ENCODE data around the gene DNMT3L. TPM values are rescaled to one million over a fixed set of nuclear protein-coding genes. Genes with fewer than 3 reads are reported as not detected.
"Not testable (repeated sequence)": the region's sequence is repeated elsewhere in the genome, so short reads cannot be mapped to it uniquely, and the experiment has no call there.

The DNMT3L gene
- polyA plus RNA-seq, 4 donors = 0.72 TPM; not detected in 3

DNA sequence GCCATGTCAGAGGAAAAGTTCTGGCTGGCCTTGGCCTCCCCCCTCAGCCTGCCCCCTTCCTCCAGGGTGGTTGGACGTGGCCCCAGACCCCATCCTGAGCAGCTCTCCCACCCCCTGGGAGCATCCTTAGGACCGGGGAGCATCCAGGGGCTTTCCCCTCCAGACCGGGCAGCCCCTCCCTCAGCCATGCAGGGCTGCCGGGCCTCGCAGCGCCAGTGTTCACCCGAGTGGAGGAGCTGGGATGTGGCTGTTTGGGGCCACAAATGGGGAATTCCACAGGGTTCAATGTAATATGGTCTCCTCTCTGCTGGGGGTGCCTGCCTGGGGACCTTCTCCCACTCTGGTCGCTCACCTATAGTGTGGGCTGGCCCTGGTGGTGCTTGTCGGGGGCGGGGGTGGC, 33.9 kb upstream of the DNMT3L start:
- DNase-seq (ENCODE audit: low read depth in 4 of 4, low spot score in 3 of 4) = no peak

DNA sequence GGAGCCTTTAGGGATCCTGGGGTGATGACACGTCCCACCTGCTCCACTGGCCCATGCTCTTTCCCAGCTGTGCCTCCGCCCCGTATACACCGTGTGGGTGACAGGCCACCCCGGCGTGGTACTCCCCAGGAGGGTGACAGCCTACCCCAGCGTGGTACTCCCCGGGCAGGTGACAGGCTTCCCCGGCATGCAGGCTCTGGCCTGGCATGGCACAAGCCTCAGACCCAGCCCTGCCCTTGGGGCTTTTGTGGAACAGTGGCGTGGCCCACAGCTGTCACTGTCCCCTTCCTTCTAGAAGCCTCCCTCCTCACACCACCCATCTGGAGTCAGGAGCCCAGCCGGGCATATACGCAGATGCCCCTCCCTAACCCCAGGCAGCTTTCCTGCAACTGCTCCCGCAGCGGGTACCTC, 33.5 kb upstream of the DNMT3L start:
- no peak for DNase-seq (ENCODE audit: low read depth in 4 of 4, low spot score in 3 of 4)

DNA sequence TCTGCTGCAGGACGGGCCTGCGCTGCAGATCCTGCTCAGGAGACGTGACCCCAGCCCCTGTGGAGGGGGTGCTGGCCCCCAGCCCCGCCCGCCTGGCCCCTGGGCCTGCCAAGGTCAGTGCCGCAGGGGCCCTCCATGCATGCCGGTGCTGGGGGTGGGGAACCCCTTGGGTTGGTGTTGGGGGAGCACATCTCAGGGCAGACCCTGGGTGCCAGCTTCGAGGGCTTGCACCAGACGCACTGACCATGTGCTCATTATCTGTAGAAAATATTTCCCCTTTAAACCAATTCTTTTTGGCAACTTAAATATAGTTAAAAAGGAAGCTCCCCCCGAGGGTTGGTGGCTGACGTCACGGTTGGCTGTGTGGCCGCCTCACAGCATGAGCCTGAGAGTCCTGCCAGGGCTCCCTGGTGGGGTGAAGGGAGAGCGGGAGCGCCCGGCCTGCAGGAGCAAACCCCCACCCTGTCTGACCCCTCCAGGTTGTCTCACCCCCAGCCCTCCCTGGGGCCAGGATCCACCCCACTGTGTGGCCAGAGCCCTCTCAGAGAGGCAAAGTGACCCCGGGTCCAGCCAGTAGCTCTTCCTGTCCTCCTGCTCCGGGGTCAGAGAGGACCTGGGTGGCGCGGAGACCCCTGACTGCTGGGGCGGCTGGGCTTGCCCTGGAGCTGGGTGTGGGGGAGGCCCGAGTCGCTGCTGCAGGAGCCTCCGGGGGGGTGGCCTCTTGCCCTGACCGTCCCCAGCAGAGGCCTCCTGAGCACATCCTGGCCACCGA, 32.9 kb upstream of the DNMT3L start:
- no peak for DNase-seq (ENCODE audit: low read depth in 4 of 4, low spot score in 3 of 4)

DNA sequence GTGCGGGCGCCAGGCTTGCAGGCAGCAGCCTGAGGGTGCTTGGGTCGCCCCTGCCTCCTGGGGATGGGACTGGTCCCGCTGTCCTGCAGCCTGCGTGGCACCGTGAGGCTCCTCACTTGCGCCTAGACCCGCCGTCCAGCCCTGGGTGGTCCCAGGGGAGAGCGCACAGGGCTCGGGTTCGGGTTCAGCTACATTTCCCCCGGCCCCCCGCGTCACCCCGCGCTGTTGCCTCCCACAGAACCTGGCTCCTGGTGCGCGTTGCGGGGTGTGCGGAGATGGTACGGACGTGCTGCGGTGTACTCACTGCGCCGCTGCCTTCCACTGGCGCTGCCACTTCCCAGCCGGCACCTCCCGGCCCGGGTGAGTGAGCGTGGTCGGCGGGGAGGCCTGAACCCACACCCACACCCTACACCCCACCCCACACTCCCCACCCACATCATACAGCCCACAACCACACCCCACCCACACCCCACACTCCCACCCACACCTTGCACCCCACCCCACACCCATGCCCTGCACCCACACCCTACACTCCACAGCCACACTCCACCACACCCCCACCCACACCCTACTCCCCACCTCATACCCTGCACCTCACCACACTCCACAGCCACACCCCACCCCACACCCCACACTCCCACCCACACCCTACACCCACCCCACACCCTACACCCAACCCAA, 32.0 kb upstream of the DNMT3L start:
- no peak for DNase-seq (ENCODE audit: low read depth in 4 of 4, low spot score in 3 of 4)

DNA sequence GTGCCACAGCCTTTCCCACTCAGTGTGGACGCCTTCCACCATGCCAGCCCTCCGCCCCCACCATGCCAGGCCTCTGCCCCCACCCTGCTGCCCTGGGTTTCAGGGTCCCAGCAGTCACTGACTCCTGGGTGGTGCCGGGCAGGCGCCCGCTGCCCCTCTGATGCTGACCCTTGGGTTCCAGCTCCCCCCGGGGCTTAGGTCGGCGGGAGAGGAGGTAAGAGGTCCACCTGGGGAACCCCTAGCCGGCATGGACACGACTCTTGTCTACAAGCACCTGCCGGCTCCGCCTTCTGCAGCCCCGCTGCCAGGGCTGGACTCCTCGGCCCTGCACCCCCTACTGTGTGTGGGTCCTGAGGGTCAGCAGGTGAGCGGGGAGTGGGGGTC, 31.1 kb upstream of the DNMT3L start:
- no peak for DNase-seq (ENCODE audit: low read depth in 4 of 4, low spot score in 3 of 4)

DNA sequence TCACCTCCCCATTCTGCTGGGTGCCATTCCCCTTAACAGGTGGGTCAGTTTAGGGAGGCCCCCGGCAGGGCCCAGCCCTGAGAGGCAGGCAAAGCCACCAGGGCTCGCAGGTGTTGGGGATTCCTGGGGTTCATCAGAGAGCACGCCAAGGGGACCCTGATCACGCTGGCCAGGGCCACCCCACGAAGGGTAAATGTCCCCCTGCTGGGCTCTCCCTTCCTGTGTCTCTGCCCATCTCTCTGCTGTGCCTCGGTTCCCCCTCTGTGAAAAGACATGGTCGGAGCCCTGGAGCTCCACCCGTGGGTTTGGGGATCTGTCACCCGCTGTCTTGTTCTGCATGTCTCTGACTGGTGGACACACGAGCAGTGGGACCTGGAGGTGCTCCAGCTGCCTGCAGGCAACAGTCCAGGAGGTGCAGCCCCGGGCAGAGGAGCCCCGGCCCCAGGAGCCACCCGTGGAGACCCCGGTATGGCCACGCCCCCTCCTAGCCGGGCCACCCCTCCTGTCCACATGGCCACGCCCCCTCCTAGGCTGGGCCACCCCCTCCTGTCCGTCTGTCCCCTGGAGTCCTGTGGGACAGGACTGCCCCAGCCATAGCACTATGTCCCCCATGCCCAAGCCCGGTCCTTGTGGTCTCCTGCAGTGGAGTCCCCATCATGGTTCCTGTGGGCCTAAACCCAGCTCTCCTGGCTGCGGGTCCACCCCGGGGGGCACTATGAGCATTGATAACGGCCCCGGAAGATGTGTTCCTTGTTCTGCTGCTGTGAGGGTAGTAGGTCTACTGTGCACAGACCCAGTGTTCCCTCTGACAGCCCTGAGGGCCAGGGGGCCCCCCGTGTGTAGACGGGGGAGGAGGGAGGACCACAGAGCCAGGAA, 30.5 kb upstream of the DNMT3L start:
- no peak for DNase-seq (ENCODE audit: low read depth in 4 of 4, low spot score in 3 of 4)

DNA sequence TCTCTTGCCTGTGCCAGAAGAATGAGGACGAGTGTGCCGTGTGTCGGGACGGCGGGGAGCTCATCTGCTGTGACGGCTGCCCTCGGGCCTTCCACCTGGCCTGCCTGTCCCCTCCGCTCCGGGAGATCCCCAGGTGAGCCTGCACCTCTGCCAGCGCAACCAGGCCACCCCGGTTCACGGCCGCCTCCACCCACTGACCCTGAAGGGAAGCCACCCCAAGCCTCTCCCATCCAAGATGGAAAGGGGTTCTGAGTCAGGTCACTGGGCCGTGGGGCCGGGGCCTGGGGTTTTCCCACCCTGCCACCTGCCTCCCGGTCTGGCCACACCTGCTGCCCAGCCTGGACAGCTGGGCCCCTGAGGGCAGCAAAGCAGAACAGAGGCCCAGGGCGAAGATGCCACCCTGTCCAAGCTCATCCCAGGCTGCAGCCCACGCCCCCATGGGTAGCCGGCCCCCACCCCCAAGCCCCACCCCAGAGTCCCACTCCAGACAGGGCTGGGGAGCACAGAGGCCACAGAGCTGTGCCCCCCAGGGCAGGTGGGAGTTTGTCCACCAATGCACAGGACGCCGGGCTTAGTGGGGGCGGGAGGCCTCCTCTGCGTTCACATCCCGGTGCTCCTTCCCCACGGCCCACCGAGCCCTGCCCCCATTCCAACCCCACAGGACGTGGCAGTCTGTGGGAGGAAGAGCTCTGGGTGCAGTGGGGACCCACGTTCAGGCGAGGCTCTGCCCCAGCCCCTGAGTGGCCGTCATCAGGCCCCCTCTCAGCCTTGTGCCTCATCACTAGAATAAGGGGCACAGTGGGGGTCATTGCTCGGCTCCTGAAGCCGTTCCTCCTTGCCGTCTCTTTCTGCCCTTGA, 29.6 kb upstream of the DNMT3L start:
- no peak for DNase-seq (ENCODE audit: low read depth in 4 of 4, low spot score in 3 of 4)

DNA sequence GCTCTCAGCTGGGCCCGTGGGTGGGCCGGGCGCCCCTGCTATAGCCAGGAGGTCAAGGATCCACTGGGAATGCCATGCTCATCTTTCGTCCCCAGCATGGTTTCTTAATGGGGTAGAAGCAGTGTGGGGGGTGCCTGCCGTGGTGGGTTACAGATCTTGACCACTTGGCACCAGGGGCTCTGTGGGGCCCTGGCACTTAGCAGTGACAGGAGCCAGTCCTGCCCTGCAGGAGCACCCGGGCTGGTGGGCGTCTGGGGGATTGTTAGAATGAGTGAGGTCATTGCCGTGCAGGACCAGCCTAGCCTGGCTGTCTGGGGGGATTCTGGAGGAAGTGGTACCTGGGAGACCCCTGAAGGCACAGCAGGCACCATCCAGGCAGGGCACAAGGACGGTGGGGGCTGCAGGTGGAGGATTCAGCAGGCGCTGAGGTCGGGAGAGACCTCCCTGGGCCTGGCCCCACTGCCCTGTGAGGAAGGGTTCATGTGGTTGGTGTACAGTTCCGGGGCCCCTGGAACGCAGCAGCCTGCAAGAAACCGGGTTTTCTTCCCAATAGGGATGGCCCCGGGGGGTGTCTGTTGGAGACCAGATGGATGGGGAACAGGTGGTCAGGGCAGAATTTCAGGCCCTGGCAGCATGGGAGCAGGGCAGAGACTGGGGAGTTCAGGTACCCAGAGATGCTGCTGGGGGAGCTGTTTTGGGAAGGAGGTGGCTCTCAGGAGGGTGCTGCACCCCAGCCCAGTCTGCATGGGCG, 28.8 kb upstream of the DNMT3L start:
- no peak for DNase-seq (ENCODE audit: low read depth in 4 of 4, low spot score in 3 of 4)

DNA sequence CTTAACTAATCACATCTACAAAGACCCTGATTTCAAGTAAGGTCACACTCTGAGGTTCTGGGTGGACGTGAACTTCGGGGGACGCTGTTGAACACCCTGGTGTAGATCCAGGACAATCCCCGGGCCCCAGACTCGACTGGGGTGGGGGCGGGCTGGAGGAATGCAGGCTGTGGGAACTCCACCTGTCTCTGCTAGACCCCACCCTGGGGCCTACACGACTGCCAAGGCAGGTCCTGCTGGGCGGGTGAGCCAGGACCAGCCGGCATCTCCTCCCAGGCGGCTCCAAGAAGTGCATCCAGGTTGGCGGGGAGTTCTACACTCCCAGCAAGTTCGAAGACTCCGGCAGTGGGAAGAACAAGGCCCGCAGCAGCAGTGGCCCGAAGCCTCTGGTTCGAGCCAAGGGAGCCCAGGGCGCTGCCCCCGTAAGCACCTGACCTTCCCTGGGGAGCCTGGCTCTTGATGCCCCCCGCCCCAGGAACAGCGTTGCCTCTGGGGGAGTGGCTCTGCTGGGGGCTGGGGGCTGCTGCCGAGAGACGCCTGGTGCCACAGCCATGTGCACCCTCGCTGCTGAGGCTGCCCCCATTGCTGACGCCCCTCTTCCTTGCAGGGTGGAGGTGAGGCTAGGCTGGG, 27.8 kb upstream of the DNMT3L start:
- DNase-seq (ENCODE audit: low read depth in 4 of 4, low spot score in 3 of 4) = no peak

DNA sequence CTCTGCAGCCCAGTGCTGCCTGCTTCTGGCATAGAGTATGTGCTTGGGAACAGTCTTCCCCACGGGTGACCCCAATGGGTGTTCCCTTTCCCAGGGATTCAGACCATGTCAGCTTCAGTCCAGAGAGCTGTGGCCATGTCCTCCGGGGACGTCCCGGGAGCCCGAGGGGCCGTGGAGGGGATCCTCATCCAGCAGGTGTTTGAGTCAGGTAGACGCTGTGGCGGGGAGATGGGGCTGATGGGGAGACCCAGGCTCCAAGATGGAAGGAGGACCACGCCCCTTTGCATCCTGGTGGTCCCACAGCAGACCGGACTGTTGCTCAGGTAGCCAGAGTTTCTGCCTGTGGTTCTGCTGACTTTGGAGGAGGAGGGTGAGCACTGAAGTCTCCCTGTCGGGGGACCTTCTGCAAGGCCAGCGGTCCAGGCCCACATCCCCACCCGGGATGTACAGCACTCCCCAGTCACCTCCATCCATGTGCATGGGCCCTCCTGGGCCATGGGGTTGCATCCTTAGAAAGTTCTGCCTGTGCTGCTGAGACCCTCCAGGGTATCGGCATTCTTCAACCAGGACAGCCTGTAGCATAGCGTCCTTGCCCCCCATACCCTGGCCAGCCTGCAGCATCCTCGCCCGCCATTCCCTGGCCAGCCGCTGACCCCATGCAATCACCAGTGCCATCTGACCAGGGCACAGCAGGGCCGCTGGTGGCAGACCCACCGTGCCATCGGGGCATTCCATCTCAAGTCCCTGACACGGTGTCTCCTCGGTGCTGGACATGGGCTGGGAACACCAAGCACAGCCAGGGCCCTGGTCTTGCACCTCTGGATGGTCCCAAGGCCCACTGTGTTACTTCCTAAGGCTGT, 26.8 kb upstream of the DNMT3L start:
- no peak for DNase-seq (ENCODE audit: low read depth in 4 of 4, low spot score in 3 of 4)

DNA sequence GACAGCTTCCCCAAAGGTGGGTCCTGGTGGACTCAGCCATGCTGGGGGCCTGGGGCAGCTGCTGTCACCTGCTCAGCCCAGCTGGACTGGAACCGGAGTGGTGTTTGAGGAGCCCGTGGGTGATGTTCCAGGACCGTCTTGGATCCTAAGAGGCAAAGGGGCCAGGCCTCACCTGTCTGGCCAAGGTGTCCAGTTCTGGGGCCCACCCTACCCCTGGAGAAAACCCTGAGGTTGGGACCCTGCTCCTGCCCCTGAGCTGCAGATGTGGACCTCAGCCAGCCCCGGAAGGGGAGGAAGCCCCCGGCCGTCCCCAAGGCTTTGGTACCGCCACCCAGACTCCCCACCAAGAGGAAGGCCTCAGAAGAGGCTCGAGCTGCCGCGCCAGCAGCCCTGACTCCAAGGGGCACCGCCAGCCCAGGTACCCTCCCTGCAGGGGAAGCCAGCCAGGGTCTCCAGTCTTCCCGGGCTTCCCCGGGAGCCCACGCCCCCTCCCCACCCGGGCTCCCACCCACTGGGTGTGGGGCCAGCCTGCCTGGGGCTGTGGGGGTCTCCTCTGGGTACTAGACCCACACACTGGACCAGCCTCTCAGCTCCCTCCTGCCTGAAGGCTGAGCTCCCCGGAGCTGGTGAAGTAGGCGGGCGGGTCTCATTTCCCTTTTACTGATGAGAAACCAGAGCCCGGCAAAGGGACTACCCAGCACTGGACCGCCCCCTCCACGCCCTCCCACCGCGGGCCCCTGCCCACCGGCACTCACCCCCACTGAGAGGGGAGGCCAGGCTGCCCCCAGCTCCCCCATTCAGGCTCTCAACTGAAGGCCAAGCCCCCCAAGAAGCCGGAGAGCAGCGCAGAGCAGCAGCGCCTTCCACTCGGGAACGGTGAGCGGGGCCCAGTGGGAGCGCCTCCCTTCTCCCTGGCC, 25.3 kb upstream of the DNMT3L start:
- no peak for DNase-seq (ENCODE audit: low read depth in 4 of 4, low spot score in 3 of 4)

DNA sequence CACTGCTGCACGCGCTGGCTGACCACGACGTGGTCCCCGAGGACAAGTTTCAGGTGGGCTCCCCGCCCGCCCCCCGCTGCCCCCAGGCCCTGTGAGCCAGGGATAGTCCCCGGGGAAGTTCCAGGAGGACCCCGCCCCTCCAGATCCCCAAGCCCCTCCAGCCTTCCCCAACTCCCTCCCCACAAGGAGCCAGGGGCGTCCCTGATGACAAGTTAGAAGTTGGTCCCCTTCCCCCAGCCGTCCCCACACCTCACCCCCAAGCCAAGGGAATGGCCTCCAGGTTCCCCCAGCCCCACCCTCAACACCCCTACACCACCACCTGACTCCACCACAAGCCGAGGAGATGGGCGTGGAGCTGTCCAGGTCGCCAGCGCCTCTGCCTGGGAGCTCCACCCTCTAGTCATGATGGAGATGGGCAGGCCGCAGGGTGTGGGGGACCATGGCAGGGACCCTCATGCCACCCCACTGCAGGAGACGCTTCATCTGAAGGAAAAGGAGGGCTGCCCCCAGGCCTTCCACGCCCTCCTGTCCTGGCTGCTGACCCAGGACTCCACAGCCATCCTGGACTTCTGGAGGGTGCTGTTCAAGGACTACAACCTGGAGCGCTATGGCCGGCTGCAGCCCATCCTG, 24.5 kb upstream of the DNMT3L start:
- DNase-seq (ENCODE audit: low read depth in 4 of 4, low spot score in 3 of 4) = no peak

DNA sequence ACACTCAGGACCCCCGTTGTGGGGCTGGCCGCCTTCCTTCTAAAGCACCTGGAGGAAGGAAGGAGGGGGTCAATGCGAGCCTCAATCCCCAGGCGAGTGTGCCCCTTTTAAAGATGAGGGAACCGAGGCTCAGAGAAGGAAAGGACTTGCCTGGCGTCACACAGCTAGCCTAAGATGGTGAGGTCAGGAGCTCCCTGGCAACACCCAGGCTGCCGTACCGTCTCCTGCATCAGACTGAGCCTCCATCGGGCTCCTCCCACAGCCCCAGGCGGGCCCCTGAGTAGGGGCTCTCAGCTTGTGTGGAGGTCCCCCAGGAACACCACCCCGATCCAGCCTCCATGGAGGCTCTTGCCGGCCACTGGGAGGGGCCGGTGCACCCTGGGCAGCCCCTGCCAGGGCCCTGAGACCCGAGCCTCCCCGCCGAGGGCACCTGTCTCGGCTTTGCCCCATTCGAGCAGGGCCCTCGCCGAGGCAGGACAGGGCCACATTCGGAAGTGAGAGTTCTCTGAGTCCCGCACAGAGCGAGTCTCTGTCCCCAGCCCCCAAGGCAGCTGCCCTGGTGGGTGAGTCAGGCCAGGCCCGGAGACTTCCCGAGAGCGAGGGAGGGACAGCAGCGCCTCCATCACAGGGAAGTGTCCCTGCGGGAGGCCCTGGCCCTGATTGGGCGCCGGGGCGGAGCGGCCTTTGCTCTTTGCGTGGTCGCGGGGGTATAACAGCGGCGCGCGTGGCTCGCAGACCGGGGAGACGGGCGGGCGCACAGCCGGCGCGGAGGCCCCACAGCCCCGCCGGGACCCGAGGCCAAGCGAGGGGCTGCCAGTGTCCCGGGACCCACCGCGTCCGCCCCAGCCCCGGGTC, 23.7 kb upstream of the DNMT3L start, which contains the start of gene AIRE:
Gene AIRE, plus strand, starts transcription at position 739 of the 855 bp plus-strand sequence. CDS start 131 bp downstream, outside the sequence.
- DNase-seq (ENCODE audit: low read depth in 4 of 4, low spot score in 3 of 4) = no peak

DNA sequence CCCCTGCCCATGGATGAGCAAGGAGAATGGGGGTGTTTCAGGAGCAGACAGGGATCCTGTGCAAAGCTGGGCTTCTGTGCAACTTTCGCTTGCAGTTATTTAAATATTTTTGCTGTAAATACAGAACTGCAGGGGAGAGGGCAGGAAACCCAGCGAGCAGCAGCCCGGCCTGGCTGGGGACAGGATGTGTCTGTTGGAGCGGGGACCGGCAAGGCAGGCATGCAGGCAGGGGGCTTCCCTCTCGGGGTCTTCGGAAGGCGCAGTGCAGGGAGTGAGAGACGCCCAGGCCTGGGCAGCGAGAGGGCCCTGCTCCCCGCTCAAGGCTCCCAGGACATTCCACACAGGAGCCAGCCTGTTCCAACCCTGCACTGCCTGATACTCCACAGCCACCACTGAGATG, 22.3 kb upstream of the DNMT3L start:
- no peak for DNase-seq (ENCODE audit: low read depth in 4 of 4, low spot score in 3 of 4)

DNA sequence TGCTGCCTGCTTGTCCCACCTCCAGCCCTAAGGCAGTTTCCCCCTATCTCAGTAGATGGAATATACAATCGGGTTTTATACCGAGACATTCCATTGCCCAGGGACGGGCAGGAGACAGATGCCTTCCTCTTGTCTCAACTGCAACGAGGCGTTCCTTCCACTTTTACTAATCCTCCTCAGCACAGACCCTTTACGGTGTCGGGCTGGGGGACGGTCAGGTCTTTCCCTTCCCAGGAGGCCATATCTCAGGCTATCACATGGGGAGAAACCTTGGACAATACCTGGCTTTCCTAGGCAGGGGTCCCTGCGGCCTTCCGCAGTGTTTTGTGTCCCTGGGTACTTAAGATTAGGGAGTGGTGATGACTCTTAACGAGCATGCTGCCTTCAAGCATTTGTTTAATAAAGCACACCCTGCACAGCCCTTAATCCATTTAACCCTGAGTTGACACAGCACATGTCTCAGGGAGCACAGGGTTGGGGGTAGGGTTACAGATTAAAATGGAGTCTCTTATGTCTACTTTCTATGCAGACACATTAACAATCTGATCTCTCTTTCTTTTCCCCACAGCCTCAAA, 21.6 kb upstream of the DNMT3L start:
- not testable (repeated sequence) for DNase-seq (ENCODE audit: low read depth in 4 of 4, low spot score in 3 of 4)
